ENCODE results near the gene AGXT.

Gene AGXT

DNA sequence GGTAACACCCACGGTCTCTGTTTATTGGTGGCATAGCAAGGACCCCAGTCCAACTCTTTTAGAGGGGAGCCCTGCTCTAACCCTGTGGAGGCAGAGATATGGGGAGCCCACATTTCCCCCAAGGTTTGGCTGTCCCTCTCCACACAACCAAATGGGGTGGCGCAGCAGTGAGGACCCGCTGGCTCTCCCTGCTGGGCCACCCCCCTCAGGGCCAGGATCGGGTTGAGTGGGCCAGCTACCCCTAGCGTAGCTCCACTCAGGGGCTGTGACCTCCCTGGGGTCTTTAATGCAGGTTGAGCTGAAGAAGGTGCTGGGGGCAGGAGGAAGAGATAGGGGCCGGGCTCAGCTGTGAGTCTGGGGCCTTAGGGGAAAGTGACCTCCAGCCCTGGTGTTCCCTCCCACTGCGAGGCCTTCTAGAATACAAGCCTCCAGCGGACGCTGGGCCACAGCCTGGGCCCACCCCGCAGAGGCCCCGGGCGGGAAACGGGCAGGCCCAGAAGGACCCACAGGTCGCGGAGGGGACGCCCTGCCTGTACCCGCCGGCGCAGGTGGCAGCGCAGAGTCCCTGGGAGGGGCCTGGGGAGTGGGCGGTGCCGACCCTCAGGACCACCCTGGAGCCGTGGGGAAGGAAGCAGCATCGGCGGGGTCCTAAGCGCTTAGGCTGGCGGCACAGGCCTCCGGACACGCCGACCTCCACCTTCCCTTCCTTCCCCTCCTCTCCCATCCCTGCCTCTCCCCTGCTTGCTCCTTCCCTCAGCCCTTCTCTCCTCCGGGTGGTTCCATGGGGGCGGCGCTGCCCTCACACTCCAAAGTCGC lies 47.1 kb downstream of the AGXT start:
- H3K4me1 ChIP-seq (ENCODE audit: control insufficient read depth, insufficient read depth, low read length) = peaks cover 2% of the 10 kb centered on the region
- no peak overlapping the region for H3K4me3 ChIP-seq (ENCODE audit: low read length)
- no peak overlapping the region for H3K27ac ChIP-seq (ENCODE audit: low read depth, low read length)
- no peak overlapping the region for H3K9ac ChIP-seq (ENCODE audit: low read length)
- H3K36me3 ChIP-seq (ENCODE audit: control insufficient read depth, insufficient read depth, low read length) = no peaks in the 10 kb centered on the region
- H3K27me3 ChIP-seq (ENCODE audit: control insufficient read depth, insufficient read depth, low read length) = peaks cover 7% of the 10 kb centered on the region

DNA sequence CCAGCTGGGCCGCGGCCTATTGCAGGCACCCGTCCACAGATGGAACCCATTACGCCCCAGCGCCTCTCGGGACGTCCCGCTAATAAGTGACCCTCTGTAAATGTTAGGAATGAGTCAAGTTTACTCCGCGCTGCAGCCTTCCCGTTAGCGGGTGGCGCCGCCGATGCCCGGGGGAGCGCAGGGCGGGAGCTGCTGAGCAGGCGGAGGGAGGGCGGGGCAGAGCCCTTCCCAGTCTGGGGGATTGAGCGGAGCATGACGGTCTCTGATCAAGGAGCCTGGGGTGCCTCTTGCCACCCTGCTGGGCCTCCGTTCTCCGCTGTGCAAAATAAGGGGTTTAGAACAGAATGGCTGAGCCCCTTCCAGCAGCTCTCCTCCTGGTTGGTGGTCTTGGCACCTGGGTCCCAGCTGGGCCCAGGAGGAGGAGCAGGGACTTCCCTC lies 48.0 kb downstream of the AGXT start:
- Histone ChIP-seq H3K9ac (ENCODE audit: low read length) (no peak overlapping the region), H3K4me3 (ENCODE audit: low read length) (no peak overlapping the region), H3K27ac (ENCODE audit: low read depth, low read length) (no peak overlapping the region), H3K4me1 (ENCODE audit: control insufficient read depth, insufficient read depth, low read length) (peaks cover 2% of the 10 kb centered on the region), H3K27me3 (ENCODE audit: control insufficient read depth, insufficient read depth, low read length) (peaks cover 7% of the 10 kb centered on the region), H3K36me3 (ENCODE audit: control insufficient read depth, insufficient read depth, low read length) (no peaks in the 10 kb centered on the region)

DNA sequence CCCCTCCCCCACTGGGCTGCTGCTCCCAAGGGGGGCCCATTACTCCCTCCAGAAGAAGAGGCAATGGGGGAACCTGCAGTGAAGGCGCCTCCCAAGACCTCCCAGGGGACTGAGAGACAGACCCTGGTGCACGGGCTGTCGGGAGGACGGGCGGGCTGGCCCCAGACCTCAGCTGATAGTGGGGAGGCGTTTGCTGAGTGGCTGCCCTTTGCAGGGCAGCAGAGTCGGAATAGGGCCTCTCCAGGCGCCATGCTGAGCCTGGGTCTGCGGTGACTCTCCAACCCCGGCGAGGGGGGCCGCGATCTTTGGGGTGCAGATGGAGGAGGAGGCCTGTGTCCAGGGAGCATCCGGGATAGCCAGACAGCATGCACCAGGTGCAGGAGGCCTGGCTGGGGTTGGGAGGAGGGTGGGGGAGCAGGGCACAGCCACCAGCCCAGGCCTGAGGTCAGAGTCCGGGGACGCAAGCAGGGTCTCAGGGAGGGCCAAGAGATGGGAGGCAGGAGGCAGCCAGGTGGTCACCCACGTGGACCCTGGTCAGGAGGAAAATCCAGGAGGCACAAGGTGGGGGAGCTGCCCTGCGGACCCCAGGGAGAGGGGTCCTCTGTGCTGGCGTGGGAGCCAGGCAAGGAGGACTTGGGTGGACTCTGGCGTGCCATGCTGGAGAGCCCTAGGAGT lies 48.5 kb downstream of the AGXT start:
- Histone ChIP-seq H3K27ac (ENCODE audit: low read depth, low read length) (no peak overlapping the region), H3K36me3 (ENCODE audit: control insufficient read depth, insufficient read depth, low read length) (no peaks in the 10 kb centered on the region), H3K4me3 (ENCODE audit: low read length) (no peak overlapping the region), H3K4me1 (ENCODE audit: control insufficient read depth, insufficient read depth, low read length) (peaks cover under 1% of the 10 kb centered on the region), H3K27me3 (ENCODE audit: control insufficient read depth, insufficient read depth, low read length) (peaks cover 7% of the 10 kb centered on the region), H3K9ac (ENCODE audit: low read length) (no peak overlapping the region)

DNA sequence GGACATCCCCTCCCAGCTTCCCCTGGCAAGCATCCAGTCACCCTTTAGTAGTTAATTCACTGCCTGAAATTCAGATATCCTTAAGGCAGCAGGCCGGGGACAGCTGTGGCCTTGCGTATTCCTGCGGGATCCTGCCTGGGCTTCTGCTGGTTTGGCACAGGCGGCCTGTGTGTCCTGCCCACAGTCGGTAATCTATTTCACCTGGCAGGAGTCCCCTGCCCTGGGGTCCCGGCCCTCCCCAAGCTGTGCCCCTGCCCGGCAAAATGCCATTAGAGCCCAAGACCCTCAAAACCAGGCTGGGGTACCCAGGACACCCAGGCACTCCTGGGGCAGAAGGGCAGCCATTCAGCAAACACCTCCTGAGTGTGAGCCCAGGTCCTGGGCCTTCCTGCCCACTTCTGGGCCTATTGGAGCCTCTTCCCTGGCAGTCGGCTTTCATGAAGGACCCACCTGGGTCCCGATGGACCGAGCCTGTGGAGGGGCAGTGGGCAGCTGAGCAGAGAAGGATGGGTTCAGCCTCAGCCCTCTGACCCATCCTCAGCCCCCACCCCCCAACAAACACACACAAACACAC lies 49.1 kb downstream of the AGXT start:
- Histone ChIP-seq H3K36me3 (ENCODE audit: control insufficient read depth, insufficient read depth, low read length) (no peaks in the 10 kb centered on the region), H3K27ac (ENCODE audit: low read depth, low read length) (no peak overlapping the region), H3K9ac (ENCODE audit: low read length) (no peak overlapping the region), H3K4me3 (ENCODE audit: low read length) (no peak overlapping the region), H3K4me1 (ENCODE audit: control insufficient read depth, insufficient read depth, low read length) (no peaks in the 10 kb centered on the region), H3K27me3 (ENCODE audit: control insufficient read depth, insufficient read depth, low read length) (peaks cover 2% of the 10 kb centered on the region)

DNA sequence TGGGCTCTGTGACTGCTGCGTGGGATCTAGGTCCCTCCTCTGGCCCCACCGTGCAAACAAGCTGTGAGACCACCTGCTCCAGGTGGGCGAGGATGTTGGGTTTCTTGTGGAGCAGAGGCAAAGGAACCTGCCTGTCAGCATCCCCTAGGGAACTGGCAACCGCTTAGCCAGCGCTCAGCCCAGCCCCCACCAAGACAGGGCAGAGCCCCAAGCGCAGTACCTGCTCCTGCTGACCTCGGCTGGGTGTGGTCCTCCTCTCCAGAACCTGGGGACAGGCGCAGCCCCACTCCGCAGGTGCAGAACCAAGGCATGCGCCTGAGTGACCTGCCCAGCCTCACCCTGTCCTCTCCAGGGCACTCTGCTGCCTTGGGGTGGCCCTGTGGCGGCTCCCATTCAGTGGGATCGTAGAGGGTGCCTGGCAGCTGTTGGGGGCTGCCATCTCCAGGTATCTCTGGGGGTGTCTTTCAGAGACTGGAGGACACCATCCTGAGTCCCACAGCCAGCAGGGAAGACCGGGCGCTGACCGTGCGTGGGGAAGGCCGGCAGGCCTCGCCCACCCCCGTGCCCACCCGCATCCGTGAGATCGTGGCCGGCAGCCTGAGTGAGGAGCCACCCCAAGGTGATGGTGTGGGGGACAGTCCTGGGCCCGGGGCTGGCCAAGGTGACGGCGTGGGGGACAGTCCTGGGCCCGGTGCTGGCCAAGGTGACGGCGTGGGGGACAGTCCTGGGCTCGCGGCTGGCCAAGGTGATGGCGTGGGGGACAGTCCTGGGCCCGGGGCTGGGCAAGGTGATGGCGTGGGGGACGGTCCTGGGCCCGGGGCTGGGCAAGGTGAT lies 49.9 kb downstream of the AGXT start:
- Histone ChIP-seq H3K4me1 (ENCODE audit: control insufficient read depth, insufficient read depth, low read length) (no peaks in the 10 kb centered on the region), H3K36me3 (ENCODE audit: control insufficient read depth, insufficient read depth, low read length) (no peaks in the 10 kb centered on the region), H3K27ac (ENCODE audit: low read depth, low read length) (no peak overlapping the region)

DNA sequence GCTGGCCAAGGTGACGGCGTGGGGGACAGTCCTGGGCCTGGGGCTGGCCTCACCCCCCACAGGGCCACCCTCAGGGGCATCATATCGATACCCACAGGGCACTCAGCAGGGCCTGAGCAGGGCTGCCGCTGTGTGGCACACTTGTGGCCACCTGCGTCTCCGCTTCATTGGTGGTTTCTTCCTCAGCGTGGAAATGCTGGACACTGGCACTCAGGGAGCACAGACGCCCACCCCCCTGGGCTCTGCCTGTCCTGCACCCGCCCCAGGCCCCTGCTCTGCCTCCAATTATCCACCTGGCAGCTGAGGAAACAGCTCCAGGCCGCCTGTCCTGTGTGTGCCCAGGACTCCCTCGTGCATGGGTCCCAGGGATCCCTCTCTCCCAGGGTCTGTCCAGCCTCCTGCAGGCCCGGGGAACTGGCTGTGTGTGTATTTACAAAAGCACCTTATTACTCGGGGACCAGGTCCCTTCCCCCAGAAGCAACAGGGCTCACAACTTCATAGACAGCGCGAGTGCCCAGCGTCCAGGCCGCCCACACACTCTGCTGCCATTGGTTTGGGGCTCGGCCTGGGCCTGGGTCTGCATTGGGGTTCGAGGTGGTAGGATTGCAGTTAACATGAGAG lies 50.6 kb downstream of the AGXT start:
- no peak overlapping the region for H3K9ac ChIP-seq (ENCODE audit: low read length)
- H3K4me1 ChIP-seq (ENCODE audit: control insufficient read depth, insufficient read depth, low read length) = no peaks in the 10 kb centered on the region

More for the DNA sequence above, 49.9 kb downstream of the AGXT start:
- no peak overlapping the region for H3K4me3 ChIP-seq (ENCODE audit: low read length)
- peaks cover 2% of the 10 kb centered on the region for H3K27me3 ChIP-seq (ENCODE audit: control insufficient read depth, insufficient read depth, low read length)
- no peak overlapping the region for H3K9ac ChIP-seq (ENCODE audit: low read length)

DNA sequence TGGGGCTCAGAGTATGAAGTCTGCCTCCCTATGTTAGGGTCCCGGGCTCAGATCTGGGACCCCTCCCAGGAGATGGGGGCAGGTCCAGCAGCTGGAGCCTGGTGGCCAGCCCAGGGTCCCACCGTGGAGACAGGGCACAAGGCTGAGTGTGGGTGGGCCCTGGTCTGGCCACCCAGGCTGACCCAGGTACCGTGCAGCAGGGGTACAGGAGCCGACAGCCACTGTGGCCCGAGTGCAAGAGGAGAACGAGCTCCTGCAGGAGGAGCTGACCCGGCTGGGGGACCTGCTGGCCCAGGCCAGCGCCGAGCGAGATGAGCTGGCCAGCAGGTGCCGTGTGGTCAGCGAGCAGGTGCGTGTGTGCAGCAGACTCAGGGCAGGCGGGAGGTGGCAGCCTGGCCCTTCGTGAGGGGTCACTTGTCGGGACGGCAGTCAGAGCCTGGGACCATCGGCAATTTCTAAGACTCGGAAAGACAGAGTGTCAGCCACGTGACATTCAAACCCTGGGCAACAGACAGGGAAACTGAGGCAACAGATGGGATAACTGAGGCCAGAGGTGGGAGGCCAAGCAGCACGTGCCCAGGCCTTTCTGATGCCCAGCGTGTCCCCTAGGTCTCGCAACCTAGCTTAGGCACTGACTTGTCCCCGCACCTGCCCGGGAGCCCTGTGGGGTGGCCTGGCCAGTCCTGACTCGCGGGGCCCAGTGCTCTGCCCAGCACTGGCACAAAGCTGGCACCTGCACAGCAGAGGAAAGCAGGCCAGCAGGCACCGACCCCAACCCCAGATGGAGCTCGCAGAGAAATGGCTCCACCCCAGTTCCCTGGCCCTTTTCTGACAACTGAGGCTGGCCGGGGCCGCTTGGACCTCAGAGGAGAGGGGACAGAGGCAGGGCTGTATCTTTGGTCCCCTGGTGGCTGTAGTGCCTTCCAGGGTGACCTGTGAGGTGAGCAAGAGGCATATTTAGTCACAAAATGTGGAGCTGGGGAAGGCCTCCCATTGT lies 51.5 kb downstream of the AGXT start:
- H3K4me3 ChIP-seq (ENCODE audit: low read length) = no peak overlapping the region
- no peaks in the 10 kb centered on the region for H3K36me3 ChIP-seq (ENCODE audit: control insufficient read depth, insufficient read depth, low read length)
- H3K27me3 ChIP-seq (ENCODE audit: control insufficient read depth, insufficient read depth, low read length) = no peaks in the 10 kb centered on the region
- no peak overlapping the region for H3K27ac ChIP-seq (ENCODE audit: low read depth, low read length)
- H3K4me1 ChIP-seq (ENCODE audit: control insufficient read depth, insufficient read depth, low read length) = no peaks in the 10 kb centered on the region
- H3K9ac ChIP-seq (ENCODE audit: low read length) = no peak overlapping the region

More for the DNA sequence above, 50.6 kb downstream of the AGXT start:
- Histone ChIP-seq H3K27ac (ENCODE audit: low read depth, low read length) (no peak overlapping the region), H3K36me3 (ENCODE audit: control insufficient read depth, insufficient read depth, low read length) (no peaks in the 10 kb centered on the region), H3K27me3 (ENCODE audit: control insufficient read depth, insufficient read depth, low read length) (peaks cover 2% of the 10 kb centered on the region), H3K4me3 (ENCODE audit: low read length) (no peak overlapping the region)

DNA sequence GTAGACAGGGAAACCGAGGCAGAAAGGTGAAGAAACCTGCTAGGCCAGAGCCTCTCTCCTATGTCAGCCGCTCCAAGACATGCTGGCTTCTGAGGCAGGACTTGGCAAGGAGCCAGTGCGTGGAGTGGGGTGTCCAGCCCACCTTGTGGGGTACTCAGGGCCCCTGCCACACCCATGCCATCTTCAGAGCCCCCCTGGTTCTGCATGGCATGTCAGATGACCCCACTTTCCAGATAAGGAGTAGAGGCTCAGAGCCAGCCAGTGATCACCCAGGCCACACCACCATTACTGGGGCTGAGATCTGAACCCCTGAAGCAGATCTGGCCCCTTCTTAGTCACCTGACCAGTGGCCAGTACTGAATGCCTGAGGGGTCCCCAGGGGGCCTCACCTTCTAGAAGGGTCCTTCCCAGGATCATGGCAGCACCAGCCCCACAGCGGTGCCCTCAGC lies 52.2 kb downstream of the AGXT start:
- Histone ChIP-seq H3K4me1 (ENCODE audit: control insufficient read depth, insufficient read depth, low read length) (no peaks in the 10 kb centered on the region), H3K9ac (ENCODE audit: low read length) (no peak overlapping the region), H3K27me3 (ENCODE audit: control insufficient read depth, insufficient read depth, low read length) (no peaks in the 10 kb centered on the region), H3K27ac (ENCODE audit: low read depth, low read length) (no peak overlapping the region), H3K36me3 (ENCODE audit: control insufficient read depth, insufficient read depth, low read length) (no peaks in the 10 kb centered on the region), H3K4me3 (ENCODE audit: low read length) (no peak overlapping the region)

DNA sequence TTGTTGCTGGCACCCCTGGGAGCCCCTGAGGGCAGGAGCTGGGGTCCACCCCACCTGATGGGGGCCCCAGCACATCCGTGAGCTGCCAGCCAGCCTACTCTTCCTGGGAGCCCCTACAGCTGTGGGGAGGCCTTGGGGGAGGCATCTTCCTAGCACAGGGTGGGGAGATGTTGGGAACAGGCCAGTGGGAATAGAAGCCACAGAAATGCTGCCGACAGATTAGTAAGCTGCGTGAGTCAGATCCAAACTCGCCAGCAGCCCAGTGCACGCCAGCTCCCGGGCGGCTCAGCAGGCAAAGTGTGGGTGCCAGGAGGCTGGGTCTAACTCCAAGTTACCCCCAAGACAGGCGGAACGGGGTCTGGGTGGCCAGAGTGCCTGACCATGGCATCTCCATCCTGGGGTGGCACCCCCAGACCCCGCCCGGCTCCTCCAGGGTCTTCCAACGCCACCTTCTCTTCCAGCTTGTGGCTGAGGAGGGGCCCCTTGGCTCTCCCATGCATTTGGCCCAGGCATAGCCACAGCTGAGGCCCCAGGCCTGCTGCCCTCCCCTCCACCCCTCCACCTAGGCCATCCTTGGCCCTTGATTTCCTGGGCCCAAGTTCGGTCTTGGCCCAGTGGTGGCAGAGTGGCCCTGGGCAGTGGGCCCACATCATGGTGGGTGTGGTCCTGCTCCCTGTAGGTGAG lies 52.8 kb downstream of the AGXT start:
- no peaks in the 10 kb centered on the region for H3K4me1 ChIP-seq (ENCODE audit: control insufficient read depth, insufficient read depth, low read length)
- H3K27ac ChIP-seq (ENCODE audit: low read depth, low read length) = no peak overlapping the region
- H3K27me3 ChIP-seq (ENCODE audit: control insufficient read depth, insufficient read depth, low read length) = no peaks in the 10 kb centered on the region
- no peak overlapping the region for H3K9ac ChIP-seq (ENCODE audit: low read length)
- H3K4me3 ChIP-seq (ENCODE audit: low read length) = no peak overlapping the region
- H3K36me3 ChIP-seq (ENCODE audit: control insufficient read depth, insufficient read depth, low read length) = no peaks in the 10 kb centered on the region

DNA sequence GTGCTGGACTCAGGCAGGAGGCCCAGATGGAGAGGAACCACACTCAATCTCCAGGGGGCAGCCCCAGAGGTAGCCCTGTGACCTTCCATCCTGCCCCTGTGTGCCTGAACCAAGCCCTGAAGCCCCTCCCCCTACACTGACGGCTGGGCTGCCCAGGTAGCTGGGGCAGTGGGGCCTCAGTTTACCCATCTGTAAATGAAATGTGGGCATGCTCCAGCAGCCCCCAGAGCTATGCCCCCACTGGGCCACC lies 53.3 kb downstream of the AGXT start:
- Histone ChIP-seq H3K4me1 (ENCODE audit: control insufficient read depth, insufficient read depth, low read length) (no peaks in the 10 kb centered on the region), H3K4me3 (ENCODE audit: low read length) (no peak overlapping the region), H3K27ac (ENCODE audit: low read depth, low read length) (no peak overlapping the region), H3K27me3 (ENCODE audit: control insufficient read depth, insufficient read depth, low read length) (no peaks in the 10 kb centered on the region), H3K36me3 (ENCODE audit: control insufficient read depth, insufficient read depth, low read length) (no peaks in the 10 kb centered on the region), H3K9ac (ENCODE audit: low read length) (no peak overlapping the region)
